IPS DF 6.9 (cell line): Measurements from ENCODE around the gene TP73.

Source experiments
- DNase-seq: peaks from one replicate; pipeline ENCODE4 v3.0.0-alpha.2; 2013; ENCODE audit warnings: low read depth, low spot score
- H3K27ac ChIP-seq: one replicate; pipeline ENCODE4 v1.5.1; 2013; ENCODE audit warnings: low read length, control low read depth
- H3K27me3 ChIP-seq: 2 replicates; pipeline ENCODE4 v1.6.1; 2013; ENCODE audit warnings: mild to moderate bottlenecking, low read length; ENCODE audit not compliant: control insufficient read depth, insufficient read depth
- H3K36me3 ChIP-seq: 2 replicates; pipeline ENCODE4 v1.6.1; 2013; ENCODE audit warnings: low read length; ENCODE audit not compliant: control insufficient read depth, insufficient read depth
- H3K4me1 ChIP-seq: 2 replicates; pipeline ENCODE4 v1.6.1; 2013; ENCODE audit warnings: low read length; ENCODE audit not compliant: control insufficient read depth, insufficient read depth
- H3K4me3 ChIP-seq: 2 replicates; pipeline ENCODE4 v1.5.1; 2013; ENCODE audit warnings: mild to moderate bottlenecking, low read length
- H3K9me3 ChIP-seq: 2 replicates; pipeline ENCODE4 v1.6.1; 2013; ENCODE audit warnings: low read length, inconsistent platforms; ENCODE audit not compliant: control insufficient read depth, insufficient read depth
- WGBS: extraction: QIAGEN DNeasy Blood & Tissue Kit; methylation state at CpG from one replicate; pipeline ENCODE4 v1.1.7; 2013; ENCODE audit warnings: mixed read lengths, missing lambda C conversion rate; ENCODE audit not compliant: insufficient read length, insufficient coverage; 5-methylcytosine and 5-hydroxymethylcytosine counted together

The TP73 gene

GRCh38 chr1:3681898-3682806, 29.8 kb downstream of the TP73 start:
- no CpG with 5 or more reads among the region's 27 CpGs for WGBS
- no peaks in the 10 kb centered on the region for H3K27me3 ChIP-seq
- no peaks in the 10 kb centered on the region; the same call in 1 of the 2 replicates for H3K36me3 ChIP-seq
- no peak overlapping the region for H3K4me3 ChIP-seq
- no peak for DNase-seq
- 0 out of 2 replicates have a peak, but pooled peaks cover 4% of the 10 kb centered on the region for H3K4me1 ChIP-seq
- no peak overlapping the region for H3K27ac ChIP-seq
- no peaks in the 10 kb centered on the region for H3K9me3 ChIP-seq

GRCh38 chr1:3683197-3683596, 30.9 kb downstream of the TP73 start:
- H3K4me3 ChIP-seq: no peak overlapping the region
- H3K9me3 ChIP-seq: no peaks in the 10 kb centered on the region
- no peaks in the 10 kb centered on the region for H3K27me3 ChIP-seq
- no CpG with 5 or more reads among the region's 1 CpG for WGBS
- DNase-seq: no peak
- H3K27ac ChIP-seq: no peak overlapping the region
- H3K4me1 ChIP-seq: peaks cover 10% of the 10 kb centered on the region
- H3K36me3 ChIP-seq: no peaks in the 10 kb centered on the region; the same call in 1 of the 2 replicates

GRCh38 chr1:3683992-3684391, 31.7 kb downstream of the TP73 start:
- no peaks in the 10 kb centered on the region for H3K9me3 ChIP-seq
- H3K4me3 ChIP-seq: no peak overlapping the region
- no peak overlapping the region for H3K27ac ChIP-seq
- peaks cover 11% of the 10 kb centered on the region for H3K4me1 ChIP-seq
- H3K36me3 ChIP-seq: no peaks in the 10 kb centered on the region; the same call in 1 of the 2 replicates
- H3K27me3 ChIP-seq: no peaks in the 10 kb centered on the region
- DNase-seq: no peak
- WGBS: no CpG with 5 or more reads among the region's 26 CpGs

- no CpG with 5 or more reads among the region's 14 CpGs for WGBS
- no peaks in the 10 kb centered on the region; the same call in 1 of the 2 replicates for H3K36me3 ChIP-seq
Measured at GRCh38 chr1:3685222-3685621, 32.9 kb downstream of the TP73 start.

GRCh38 chr1:3685906-3686305, 33.6 kb downstream of the TP73 start:
- Histone ChIP-seq H3K36me3 (no peaks in the 10 kb centered on the region; the same call in 1 of the 2 replicates), H3K27ac (no peak overlapping the region), H3K27me3 (no peaks in the 10 kb centered on the region), H3K4me1 (peaks cover 10% of the 10 kb centered on the region), H3K4me3 (no peak overlapping the region), H3K9me3 (no peaks in the 10 kb centered on the region)
- no peak for DNase-seq
- no CpG with 5 or more reads among the region's 19 CpGs for WGBS

More at GRCh38 chr1:3685222-3685621, 32.9 kb downstream of the TP73 start:
- H3K9me3 ChIP-seq: no peaks in the 10 kb centered on the region
- H3K4me3 ChIP-seq: no peak overlapping the region
- H3K27me3 ChIP-seq: no peaks in the 10 kb centered on the region
- no peak overlapping the region for H3K27ac ChIP-seq
- no peak for DNase-seq
- peaks cover 11% of the 10 kb centered on the region for H3K4me1 ChIP-seq

GRCh38 chr1:3687504-3687903, 35.2 kb downstream of the TP73 start:
- no CpG with 5 or more reads among the region's 12 CpGs for WGBS
- H3K36me3 ChIP-seq: no peaks in the 10 kb centered on the region
- no peaks in the 10 kb centered on the region for H3K9me3 ChIP-seq
- no peak overlapping the region for H3K4me3 ChIP-seq
- no peak overlapping the region for H3K27ac ChIP-seq
- H3K4me1 ChIP-seq: peaks cover 10% of the 10 kb centered on the region
- no peaks in the 10 kb centered on the region for H3K27me3 ChIP-seq
- DNase-seq: no peak

- Histone ChIP-seq H3K9me3 (no peaks in the 10 kb centered on the region), H3K4me1 (peaks cover 10% of the 10 kb centered on the region), H3K27me3 (no peaks in the 10 kb centered on the region), H3K36me3 (no peaks in the 10 kb centered on the region; the same call in 1 of the 2 replicates), H3K4me3 (no peak overlapping the region), H3K27ac (no peak overlapping the region)
- WGBS: no CpG with 5 or more reads among the region's 29 CpGs
- DNase-seq: no peak
Measured at GRCh38 chr1:3688356-3689137, 36.2 kb downstream of the TP73 start.

GRCh38 chr1:3689138-3689750, 36.9 kb downstream of the TP73 start:
- Histone ChIP-seq H3K27ac (no peak overlapping the region), H3K27me3 (no peaks in the 10 kb centered on the region), H3K9me3 (no peaks in the 10 kb centered on the region), H3K4me1 (peaks cover 10% of the 10 kb centered on the region), H3K36me3 (no peaks in the 10 kb centered on the region; the same call in 1 of the 2 replicates), H3K4me3 (no peak overlapping the region)
- WGBS: no CpG with 5 or more reads among the region's 19 CpGs
- no peak for DNase-seq

GRCh38 chr1:3690282-3691065, 38.2 kb downstream of the TP73 start:
- no peak for DNase-seq
- Histone ChIP-seq H3K9me3 (no peaks in the 10 kb centered on the region), H3K27ac (no peak overlapping the region), H3K27me3 (no peaks in the 10 kb centered on the region), H3K4me3 (no peak overlapping the region), H3K4me1 (peaks cover 9% of the 10 kb centered on the region), H3K36me3 (no peaks in the 10 kb centered on the region; the same call in 1 of the 2 replicates)
- no CpG with 5 or more reads among the region's 50 CpGs for WGBS
